HK-2 (cell line): Measurements from ENCODE around the gene KSR2.
"Not testable (repeated sequence)": the region's sequence is repeated elsewhere in the genome, so short reads cannot be mapped to it uniquely, and the experiment has no call there.

ENCODE experiments used
- DNase-seq: peaks from one replicate; pipeline ENCODE4 v3.0.0-alpha.2; 2018; ENCODE audit not compliant: unreplicated experiment

KSR2 gene

GRCh38 chr12:117890644-117891043 is 78.1 kb downstream of the KSR2 start:
- no peak for DNase-seq

- DNase-seq: no peak
Measured at GRCh38 chr12:117890137-117890536, 78.7 kb downstream of the KSR2 start.

GRCh38 chr12:117889098-117889497 is 79.7 kb downstream of the KSR2 start:
- no peak for DNase-seq

GRCh38 chr12:117885211-117885610 is 83.6 kb downstream of the KSR2 start:
- no peak for DNase-seq

- DNase-seq: no peak
Measured at GRCh38 chr12:117884161-117884560, 84.6 kb downstream of the KSR2 start.

GRCh38 chr12:117882603-117883184 is 86.1 kb downstream of the KSR2 start:
- no peak for DNase-seq

GRCh38 chr12:117882181-117882580 is 86.6 kb downstream of the KSR2 start:
- no peak for DNase-seq

- no peak for DNase-seq
Measured at GRCh38 chr12:117881517-117881916, 87.3 kb downstream of the KSR2 start.

GRCh38 chr12:117878605-117879004 is 90.2 kb downstream of the KSR2 start:
- no peak for DNase-seq

- DNase-seq: no peak
Measured at GRCh38 chr12:117876436-117876816, 92.4 kb downstream of the KSR2 start.

- no peak for DNase-seq
Measured at GRCh38 chr12:117875744-117876435, 92.9 kb downstream of the KSR2 start.

- DNase-seq: peak; percentile 72
Measured at GRCh38 chr12:117874842-117875434, 93.9 kb downstream of the KSR2 start.

- not testable (repeated sequence) for DNase-seq
Measured at GRCh38 chr12:117874198-117874597, 94.6 kb downstream of the KSR2 start.

- no peak for DNase-seq
Measured at GRCh38 chr12:117872546-117873169, 96.1 kb downstream of the KSR2 start.

- no peak for DNase-seq
Measured at GRCh38 chr12:117869551-117869950, 99.2 kb downstream of the KSR2 start.

- no peak for DNase-seq
Measured at GRCh38 chr12:117867348-117867747, 101.4 kb downstream of the KSR2 start.

GRCh38 chr12:117865505-117865904 is 103.3 kb downstream of the KSR2 start:
- DNase-seq: no peak

GRCh38 chr12:117863002-117863709 is 105.6 kb downstream of the KSR2 start:
- no peak for DNase-seq

GRCh38 chr12:117861691-117862090 is 107.1 kb downstream of the KSR2 start:
- DNase-seq: no peak

- not testable (repeated sequence) for DNase-seq
Measured at GRCh38 chr12:117860787-117861290, 108.0 kb downstream of the KSR2 start.

- no peak for DNase-seq
Measured at GRCh38 chr12:117860111-117860510, 108.7 kb downstream of the KSR2 start.
